ENCODE data around the gene NPEPPS.
A peak's percentile ranks its signal among the peaks of the same experiment; 100 is the strongest.

The NPEPPS gene

GRCh38 chr17:47630614-47631013 lies 99.7 kb downstream of the NPEPPS start:
- H3K27ac Mint-ChIP-seq = peak overlapping the region; percentile 1
- no peaks in the 10 kb centered on the region for H3K27me3 Mint-ChIP-seq
- no peaks in the 10 kb centered on the region for H3K4me1 Mint-ChIP-seq (ENCODE audit: low read depth)
- H3K36me3 Mint-ChIP-seq (ENCODE audit: low read depth) = peaks cover 5% of the 10 kb centered on the region
- no peaks in the 10 kb centered on the region for H3K9me3 Mint-ChIP-seq
- no peak overlapping the region for H3K4me3 Mint-ChIP-seq
- no peak for DNase-seq

GRCh38 chr17:47632991-47633390 lies 102.1 kb downstream of the NPEPPS start:
- no peak for DNase-seq
- Mint-ChIP-seq H3K9me3 (no peaks in the 10 kb centered on the region), H3K4me1 (ENCODE audit: low read depth) (peaks cover 9% of the 10 kb centered on the region), H3K27ac (no peak overlapping the region), H3K4me3 (no peak overlapping the region), H3K27me3 (no peaks in the 10 kb centered on the region), H3K36me3 (ENCODE audit: low read depth) (peaks cover 4% of the 10 kb centered on the region)

GRCh38 chr17:47633996-47634395 lies 103.1 kb downstream of the NPEPPS start:
- Mint-ChIP-seq H3K4me1 (ENCODE audit: low read depth) (peaks cover 9% of the 10 kb centered on the region), H3K27me3 (no peaks in the 10 kb centered on the region), H3K4me3 (no peak overlapping the region), H3K27ac (no peak overlapping the region), H3K36me3 (ENCODE audit: low read depth) (peaks cover 4% of the 10 kb centered on the region), H3K9me3 (no peaks in the 10 kb centered on the region)
- DNase-seq = no peak

- no peak overlapping the region for H3K27ac Mint-ChIP-seq
- no peak for DNase-seq
- peaks cover 9% of the 10 kb centered on the region for H3K4me1 Mint-ChIP-seq (ENCODE audit: low read depth)
These were observed 104.0 kb downstream of the NPEPPS start for GRCh38 chr17:47634870-47635269.

GRCh38 chr17:47635734-47636133 lies 104.8 kb downstream of the NPEPPS start:
- Mint-ChIP-seq H3K36me3 (ENCODE audit: low read depth) (peaks cover 4% of the 10 kb centered on the region), H3K4me1 (ENCODE audit: low read depth) (peaks cover 9% of the 10 kb centered on the region), H3K9me3 (no peaks in the 10 kb centered on the region), H3K4me3 (no peak overlapping the region), H3K27me3 (no peaks in the 10 kb centered on the region), H3K27ac (no peak overlapping the region)
- no peak for DNase-seq

More at GRCh38 chr17:47634870-47635269, 104.0 kb downstream of the NPEPPS start:
- no peak overlapping the region for H3K4me3 Mint-ChIP-seq
- peaks cover 4% of the 10 kb centered on the region for H3K36me3 Mint-ChIP-seq (ENCODE audit: low read depth)
- no peaks in the 10 kb centered on the region for H3K27me3 Mint-ChIP-seq
- no peaks in the 10 kb centered on the region for H3K9me3 Mint-ChIP-seq

GRCh38 chr17:47636273-47637030 lies 105.5 kb downstream of the NPEPPS start:
- Mint-ChIP-seq H3K27ac (no peak overlapping the region), H3K27me3 (no peaks in the 10 kb centered on the region), H3K9me3 (no peaks in the 10 kb centered on the region), H3K36me3 (ENCODE audit: low read depth) (peaks cover 4% of the 10 kb centered on the region), H3K4me1 (ENCODE audit: low read depth) (peaks cover 12% of the 10 kb centered on the region), H3K4me3 (no peak overlapping the region)
- no peak for DNase-seq

GRCh38 chr17:47638903-47639302 lies 108.0 kb downstream of the NPEPPS start:
- no peak for DNase-seq
- Mint-ChIP-seq H3K36me3 (ENCODE audit: low read depth) (peaks cover 1% of the 10 kb centered on the region), H3K27me3 (no peaks in the 10 kb centered on the region), H3K9me3 (no peaks in the 10 kb centered on the region), H3K4me3 (no peak overlapping the region), H3K4me1 (ENCODE audit: low read depth) (peaks cover 12% of the 10 kb centered on the region), H3K27ac (no peak overlapping the region)

GRCh38 chr17:47640076-47640475 lies 109.2 kb downstream of the NPEPPS start:
- no peak for DNase-seq
- Mint-ChIP-seq H3K36me3 (ENCODE audit: low read depth) (peaks cover 1% of the 10 kb centered on the region), H3K4me3 (no peak overlapping the region), H3K27ac (no peak overlapping the region), H3K9me3 (no peaks in the 10 kb centered on the region), H3K4me1 (ENCODE audit: low read depth) (peaks cover 12% of the 10 kb centered on the region), H3K27me3 (no peaks in the 10 kb centered on the region)

GRCh38 chr17:47641202-47641601 lies 110.3 kb downstream of the NPEPPS start:
- Mint-ChIP-seq H3K27ac (no peak overlapping the region), H3K27me3 (no peaks in the 10 kb centered on the region), H3K4me3 (no peak overlapping the region), H3K9me3 (no peaks in the 10 kb centered on the region), H3K36me3 (ENCODE audit: low read depth) (peaks cover 1% of the 10 kb centered on the region), H3K4me1 (ENCODE audit: low read depth) (peaks cover 9% of the 10 kb centered on the region)
- DNase-seq = no peak

GRCh38 chr17:47643116-47643515 lies 112.2 kb downstream of the NPEPPS start:
- no peak overlapping the region for H3K4me3 Mint-ChIP-seq
- H3K27me3 Mint-ChIP-seq = no peaks in the 10 kb centered on the region
- H3K27ac Mint-ChIP-seq = no peak overlapping the region
- DNase-seq = no peak
- H3K4me1 Mint-ChIP-seq (ENCODE audit: low read depth) = peaks cover 14% of the 10 kb centered on the region
- no peaks in the 10 kb centered on the region for H3K9me3 Mint-ChIP-seq
- peaks cover 2% of the 10 kb centered on the region for H3K36me3 Mint-ChIP-seq (ENCODE audit: low read depth)

- H3K27me3 Mint-ChIP-seq = no peaks in the 10 kb centered on the region
- no peak overlapping the region for H3K4me3 Mint-ChIP-seq
- DNase-seq = no peak
- peaks cover 9% of the 10 kb centered on the region for H3K36me3 Mint-ChIP-seq (ENCODE audit: low read depth)
- H3K4me1 Mint-ChIP-seq (ENCODE audit: low read depth) = peaks cover 21% of the 10 kb centered on the region
- H3K9me3 Mint-ChIP-seq = no peaks in the 10 kb centered on the region
- no peak overlapping the region for H3K27ac Mint-ChIP-seq
These were observed 113.4 kb downstream of the NPEPPS start for GRCh38 chr17:47644324-47644723.

GRCh38 chr17:47649153-47649971 lies 118.5 kb downstream of the NPEPPS start, which contains the start of gene KPNB1:
Gene KPNB1, plus strand, starts transcription at chr17:47649919. Its CDS starts 326 bp downstream, at chr17:47650245.
- peak; percentile 97 for DNase-seq
- peak within 1 kb of the TSS; percentile 98 for H3K27ac Mint-ChIP-seq
- peak within 1 kb of the TSS; percentile 91 for H3K4me3 Mint-ChIP-seq
- no peaks in the 10 kb centered on the region for H3K27me3 Mint-ChIP-seq
- no peaks in the 10 kb centered on the region for H3K9me3 Mint-ChIP-seq
- peaks cover 46% of the 10 kb centered on the region for H3K36me3 Mint-ChIP-seq (ENCODE audit: low read depth)
- H3K4me1 Mint-ChIP-seq (ENCODE audit: low read depth) = peaks cover 48% of the 10 kb centered on the region

GRCh38 chr17:47649972-47650524 lies 119.1 kb downstream of the NPEPPS start:
- Mint-ChIP-seq H3K9me3 (no peaks in the 10 kb centered on the region), H3K27me3 (no peaks in the 10 kb centered on the region), H3K36me3 (ENCODE audit: low read depth) (peaks cover 53% of the 10 kb centered on the region), H3K27ac (peak overlapping the region; percentile 98), H3K4me1 (ENCODE audit: low read depth) (peaks cover 55% of the 10 kb centered on the region), H3K4me3 (peak overlapping the region; percentile 91)
- DNase-seq = no peak

- Mint-ChIP-seq H3K27me3 (no peaks in the 10 kb centered on the region), H3K36me3 (ENCODE audit: low read depth) (peaks cover 61% of the 10 kb centered on the region), H3K4me3 (peak overlapping the region; percentile 91), H3K9me3 (no peaks in the 10 kb centered on the region), H3K4me1 (ENCODE audit: low read depth) (peaks cover 62% of the 10 kb centered on the region), H3K27ac (peak overlapping the region; percentile 98)
- peak; percentile 95 for DNase-seq
These were observed 119.9 kb downstream of the NPEPPS start for GRCh38 chr17:47650525-47651522.

All from activated T-cell treated with anti-CD3 and anti-CD28 coated beads, Interleukin-2, amount 50 U/mL, for 24 hours (primary cell).